Neural progenitor cell (in vitro differentiated cells): ENCODE data around the gene RRP1. TPM values are rescaled to one million over a fixed set of nuclear protein-coding genes. Genes with fewer than 3 reads are reported as not detected.

Experiments
- DNase-seq: peaks from one replicate; pipeline ENCODE4 v3.0.0-alpha.2; 2016; ENCODE audit warnings: low spot score
- H2AFZ ChIP-seq: fragments of 200-600 bp; sonication (generic); replicated peaks from 2 replicates; pipeline ENCODE4 v1.6.1; 2016; ENCODE audit warnings: antibody characterized with exemption
- H3F3A ChIP-seq: fragments of 200-600 bp; sonication (generic); 2 replicates; pipeline ENCODE4 v1.6.1; 2016; ENCODE audit warnings: antibody characterized with exemption, low read depth
- H3K27ac ChIP-seq: fragments of 200-600 bp; sonication (generic); 2 replicates; pipeline ENCODE4 v1.5.1; 2016; ENCODE audit warnings: mild to moderate bottlenecking
- H3K27me3 ChIP-seq: fragments of 200-600 bp; sonication (generic); 2 replicates; pipeline ENCODE4 v1.6.1; 2016; ENCODE audit warnings: mild to moderate bottlenecking, moderate library complexity
- H3K36me3 ChIP-seq: fragments of 200-600 bp; sonication (generic); 2 replicates; pipeline ENCODE4 v1.5.1; 2016
- H3K4me1 ChIP-seq: fragments of 200-600 bp; sonication (generic); 2 replicates; pipeline ENCODE4 v1.6.1; 2016; ENCODE audit warnings: mixed run types
- H3K4me2 ChIP-seq: fragments of 200-600 bp; sonication (generic); 2 replicates; pipeline ENCODE4 v1.6.1; 2016
- H3K4me3 ChIP-seq: fragments of 200-600 bp; sonication (generic); 2 replicates; pipeline ENCODE4 v1.5.1; 2016
- H3K79me2 ChIP-seq: fragments of 200-600 bp; sonication (generic); 2 replicates; pipeline ENCODE4 v1.6.1; 2016; ENCODE audit warnings: low read depth
- H3K9ac ChIP-seq: fragments of 200-600 bp; sonication (generic); 2 replicates; pipeline ENCODE4 v1.6.1; 2016
- H3K9me3 ChIP-seq: fragments of 200-600 bp; sonication (generic); 2 replicates; pipeline ENCODE4 v1.5.1; 2016; ENCODE audit warnings: low read depth
- H4K20me1 ChIP-seq: fragments of 200-600 bp; sonication (generic); 2 replicates; pipeline ENCODE4 v1.6.1; 2016; ENCODE audit warnings: low read depth
- H3K27ac Mint-ChIP-seq: 3 replicates; pipeline ENCODE4 v1.8.0; 2021; ENCODE audit warnings: mixed read lengths
- H3K27me3 Mint-ChIP-seq: 2 replicates; pipeline ENCODE4 v1.8.0; 2022; ENCODE audit warnings: low read depth, mild to moderate bottlenecking, inconsistent platforms, moderate library complexity, mixed read lengths; ENCODE audit not compliant: insufficient read depth
- H3K36me3 Mint-ChIP-seq: 3 replicates; pipeline ENCODE4 v1.8.0; 2021; ENCODE audit warnings: mixed read lengths
- H3K4me1 Mint-ChIP-seq: 3 replicates; pipeline ENCODE4 v1.8.0; 2021; ENCODE audit warnings: mixed read lengths
- H3K4me3 Mint-ChIP-seq: 3 replicates; pipeline ENCODE4 v1.8.0; 2021; ENCODE audit warnings: mild to moderate bottlenecking, moderate library complexity, mixed read lengths
- H3K9me3 Mint-ChIP-seq: 3 replicates; pipeline ENCODE4 v1.8.0; 2020; ENCODE audit warnings: mixed read lengths
- CTCF ChIP-seq: fragments of 200-600 bp; sonication (generic); IDR thresholded peaks from 2 replicates; pipeline ENCODE4 v1.5.1; 2017; ENCODE audit warnings: antibody characterized with exemption, mild to moderate bottlenecking
- EZH2 ChIP-seq: fragments of 200-600 bp; sonication (generic); IDR thresholded peaks from 2 replicates; pipeline ENCODE4 v1.6.1; 2017; ENCODE audit warnings: antibody characterized with exemption, mild to moderate bottlenecking, moderate library complexity
- EZH2phosphoT487 ChIP-seq: fragments of 200-600 bp; sonication (generic); IDR thresholded peaks from 2 replicates; pipeline ENCODE4 v1.6.1; 2017; ENCODE audit warnings: antibody characterized with exemption
- total RNA-seq: library from RNA; depleted of rRNA; stranded (reverse); fragments of >200 nt; gene quantifications from 2 replicates; pipeline ENCODE4 v1.2.3, GENCODE V29; 2015; ENCODE audit warnings: low replicate concordance

Gene RRP1
- total RNA-seq, 1 donor from 2014 or later = 18.4 TPM

- Histone ChIP-seq H3K4me2 (no peak overlapping the region), H4K20me1 (peaks cover 8% of the 10 kb centered on the region), H3K4me1 (no peaks in the 10 kb centered on the region), H3K9me3 (no peaks in the 10 kb centered on the region), H2AFZ (no peak overlapping the region), H3F3A (no peaks in the 10 kb centered on the region), H3K79me2 (peaks cover 4% of the 10 kb centered on the region), H3K27ac (no peak overlapping the region), H3K4me3 (no peak overlapping the region), H3K36me3 (no peaks in the 10 kb centered on the region), H3K27me3 (no peaks in the 10 kb centered on the region), H3K9ac (no peak overlapping the region)
- peaks cover 3% of the 10 kb centered on the region for H3K27me3 Mint-ChIP-seq
- TF ChIP-seq EZH2 (no peak), CTCF (no peak), EZH2phosphoT487 (no peak)
- no peak overlapping the region for H3K4me3 Mint-ChIP-seq
- DNase-seq = no peak
- H3K36me3 Mint-ChIP-seq = peaks cover 36% of the 10 kb centered on the region
- no peaks in the 10 kb centered on the region for H3K9me3 Mint-ChIP-seq
- no peak overlapping the region for H3K27ac Mint-ChIP-seq
- H3K4me1 Mint-ChIP-seq = peaks cover 4% of the 10 kb centered on the region
These were observed 8.7 kb downstream of the RRP1 start for GRCh38 chr21:43797925-43798715.

- Mint-ChIP-seq H3K36me3 (peaks cover 33% of the 10 kb centered on the region), H3K4me1 (peaks cover 4% of the 10 kb centered on the region), H3K9me3 (no peaks in the 10 kb centered on the region), H3K27me3 (peaks cover 3% of the 10 kb centered on the region), H3K27ac (no peak overlapping the region), H3K4me3 (no peak overlapping the region)
- Histone ChIP-seq H2AFZ (no peak overlapping the region), H3F3A (no peaks in the 10 kb centered on the region), H3K4me1 (no peaks in the 10 kb centered on the region), H3K27me3 (no peaks in the 10 kb centered on the region), H3K27ac (no peak overlapping the region), H3K79me2 (no peaks in the 10 kb centered on the region), H3K9ac (no peak overlapping the region), H3K36me3 (no peaks in the 10 kb centered on the region), H3K4me2 (no peak overlapping the region), H3K9me3 (no peaks in the 10 kb centered on the region), H3K4me3 (no peak overlapping the region), H4K20me1 (no peaks in the 10 kb centered on the region)
- no peak for TF ChIP-seq EZH2
- no peak for TF ChIP-seq EZH2phosphoT487
- no peak for TF ChIP-seq CTCF
- DNase-seq = no peak
These were observed 10.0 kb downstream of the RRP1 start for GRCh38 chr21:43799301-43799840.

GRCh38 chr21:43800124-43800523, 10.7 kb downstream of the RRP1 start:
- Histone ChIP-seq H3K27me3 (no peaks in the 10 kb centered on the region), H2AFZ (no peak overlapping the region), H3K9me3 (no peaks in the 10 kb centered on the region), H3K4me2 (no peak overlapping the region), H3F3A (no peaks in the 10 kb centered on the region), H3K4me1 (no peaks in the 10 kb centered on the region), H3K27ac (no peak overlapping the region), H3K79me2 (no peaks in the 10 kb centered on the region), H3K36me3 (no peaks in the 10 kb centered on the region), H4K20me1 (no peaks in the 10 kb centered on the region), H3K9ac (no peak overlapping the region), H3K4me3 (no peak overlapping the region)
- Mint-ChIP-seq H3K27me3 (peaks cover 3% of the 10 kb centered on the region), H3K4me3 (no peak overlapping the region), H3K27ac (no peak overlapping the region), H3K36me3 (peaks cover 31% of the 10 kb centered on the region), H3K9me3 (no peaks in the 10 kb centered on the region), H3K4me1 (peaks cover 2% of the 10 kb centered on the region)
- DNase-seq = no peak
- TF ChIP-seq EZH2 = no peak
- TF ChIP-seq EZH2phosphoT487 = no peak
- TF ChIP-seq CTCF = no peak
